PFSK-1 (cell line): Measurements from ENCODE around the gene SEMA6C.

Experiments
- FOXP2 ChIP-seq: optimal IDR thresholded peaks from 2 replicates; pipeline ENCODE3; 2011; ENCODE audit warnings: borderline replicate concordance, control low read depth, inconsistent platforms; ENCODE audit not compliant: insufficient read depth; ENCODE audit errors: extremely low read length, extremely low read depth
- POLR2AphosphoS5 ChIP-seq: IDR thresholded peaks from 2 replicates; pipeline ENCODE4 v1.6.1; 2012; ENCODE audit warnings: low read depth, mild to moderate bottlenecking, control low read depth, low read length, moderate library complexity
- TAF1 ChIP-seq: IDR thresholded peaks from 2 replicates; pipeline ENCODE4 v1.6.1; 2012; ENCODE audit warnings: low read length, control low read depth, borderline replicate concordance; ENCODE audit not compliant: insufficient read depth
- TF ChIP-seq, protein P1 (sequence below), 2 experiments: IDR thresholded peaks; 2 replicates each; pipeline versions ENCODE4 v1.6.1 to v1.8.0; 2011 to 2012; ENCODE audit warnings: low read depth in 2 of 2, low read length in 2 of 2, control low read depth in 1 of 2, inconsistent platforms in 1 of 2, mild to moderate bottlenecking in 1 of 2, moderate library complexity in 1 of 2; ENCODE audit not compliant: insufficient read depth in 1 of 2

DNA sequence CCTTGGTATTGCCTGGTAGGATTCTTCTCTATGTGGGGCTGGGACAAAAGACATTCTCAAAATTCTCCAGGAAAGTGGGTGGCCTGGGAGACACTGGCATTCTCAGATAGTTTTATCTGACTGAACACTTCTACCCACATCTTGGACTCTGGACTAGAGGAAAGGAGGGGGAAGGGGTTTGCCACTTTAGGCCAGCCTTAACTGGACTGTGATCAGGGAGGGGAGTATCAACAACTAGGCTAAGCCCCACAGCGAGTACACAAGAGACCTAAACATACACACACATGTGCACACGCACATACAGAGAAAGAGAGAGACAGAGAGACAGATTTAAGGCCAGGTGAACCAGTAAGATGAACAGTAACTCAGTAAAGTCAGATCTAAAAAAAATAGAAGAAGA is 1.2 kb upstream of the SEMA6C start:
- TF ChIP-seq, protein P1, sequence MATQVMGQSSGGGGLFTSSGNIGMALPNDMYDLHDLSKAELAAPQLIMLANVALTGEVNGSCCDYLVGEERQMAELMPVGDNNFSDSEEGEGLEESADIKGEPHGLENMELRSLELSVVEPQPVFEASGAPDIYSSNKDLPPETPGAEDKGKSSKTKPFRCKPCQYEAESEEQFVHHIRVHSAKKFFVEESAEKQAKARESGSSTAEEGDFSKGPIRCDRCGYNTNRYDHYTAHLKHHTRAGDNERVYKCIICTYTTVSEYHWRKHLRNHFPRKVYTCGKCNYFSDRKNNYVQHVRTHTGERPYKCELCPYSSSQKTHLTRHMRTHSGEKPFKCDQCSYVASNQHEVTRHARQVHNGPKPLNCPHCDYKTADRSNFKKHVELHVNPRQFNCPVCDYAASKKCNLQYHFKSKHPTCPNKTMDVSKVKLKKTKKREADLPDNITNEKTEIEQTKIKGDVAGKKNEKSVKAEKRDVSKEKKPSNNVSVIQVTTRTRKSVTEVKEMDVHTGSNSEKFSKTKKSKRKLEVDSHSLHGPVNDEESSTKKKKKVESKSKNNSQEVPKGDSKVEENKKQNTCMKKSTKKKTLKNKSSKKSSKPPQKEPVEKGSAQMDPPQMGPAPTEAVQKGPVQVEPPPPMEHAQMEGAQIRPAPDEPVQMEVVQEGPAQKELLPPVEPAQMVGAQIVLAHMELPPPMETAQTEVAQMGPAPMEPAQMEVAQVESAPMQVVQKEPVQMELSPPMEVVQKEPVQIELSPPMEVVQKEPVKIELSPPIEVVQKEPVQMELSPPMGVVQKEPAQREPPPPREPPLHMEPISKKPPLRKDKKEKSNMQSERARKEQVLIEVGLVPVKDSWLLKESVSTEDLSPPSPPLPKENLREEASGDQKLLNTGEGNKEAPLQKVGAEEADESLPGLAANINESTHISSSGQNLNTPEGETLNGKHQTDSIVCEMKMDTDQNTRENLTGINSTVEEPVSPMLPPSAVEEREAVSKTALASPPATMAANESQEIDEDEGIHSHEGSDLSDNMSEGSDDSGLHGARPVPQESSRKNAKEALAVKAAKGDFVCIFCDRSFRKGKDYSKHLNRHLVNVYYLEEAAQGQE (IDR thresholded peaks at IDR 0.05; ENCODE audit: insufficient read depth in 1 of 2, low read depth in 2 of 2, low read length in 2 of 2) = no peak
- TF ChIP-seq TAF1 = no peak
- no peak for TF ChIP-seq POLR2AphosphoS5
- TF ChIP-seq FOXP2 = no peak
